Loucy (cell line): ENCODE measurements around the gene INSR.
"Not testable (repeated sequence)": the region's sequence is repeated elsewhere in the genome, so short reads cannot be mapped to it uniquely, and the experiment has no call there.

Experiments used
- H2AFZ ChIP-seq: fragments of 200-600 bp; sonication (generic); 2 replicates; pipeline ENCODE4 v1.6.0; 2016; ENCODE audit warnings: antibody characterized with exemption, mild to moderate bottlenecking, low read length, moderate library complexity
- H3F3A ChIP-seq: fragments of 200-600 bp; 2 replicates; pipeline ENCODE4 v1.6.0; 2016; ENCODE audit warnings: antibody characterized with exemption, low read depth, mild to moderate bottlenecking
- H3K27me3 ChIP-seq: fragments of 200-600 bp; sonication (generic); 2 replicates; pipeline ENCODE4 v1.6.1; 2014; ENCODE audit warnings: low read length, mild to moderate bottlenecking; ENCODE audit not compliant: insufficient read depth, poor library complexity, severe bottlenecking
- H3K36me3 ChIP-seq: fragments of 200-600 bp; sonication (generic); 2 replicates; pipeline ENCODE4 v1.6.1; 2016; ENCODE audit warnings: low read length; ENCODE audit not compliant: insufficient read depth
- H3K4me1 ChIP-seq: fragments of 200-600 bp; sonication (generic); 2 replicates; pipeline ENCODE4 v1.5.1; 2014; ENCODE audit warnings: low read length, mild to moderate bottlenecking; ENCODE audit not compliant: insufficient read depth, poor library complexity, severe bottlenecking
- H3K4me2 ChIP-seq: fragments of 200-600 bp; sonication (generic); 2 replicates; pipeline ENCODE4 v1.6.0; 2014; ENCODE audit warnings: antibody characterized with exemption, low read length, low read depth, mild to moderate bottlenecking; ENCODE audit not compliant: poor library complexity, severe bottlenecking
- H3K4me3 ChIP-seq: fragments of 200-600 bp; sonication (generic); 2 replicates; pipeline ENCODE4 v1.5.1; 2014; ENCODE audit warnings: low read length, mild to moderate bottlenecking, mixed read lengths; ENCODE audit not compliant: poor library complexity, severe bottlenecking
- H3K79me2 ChIP-seq: fragments of 200-600 bp; sonication (generic); 2 replicates; pipeline ENCODE4 v1.6.1; 2014; ENCODE audit warnings: low read length; ENCODE audit not compliant: insufficient read depth
- H3K9ac ChIP-seq: fragments of 200-600 bp; sonication (generic); 2 replicates; pipeline ENCODE4 v1.6.0; 2014; ENCODE audit warnings: mild to moderate bottlenecking, low read depth, low read length, moderate library complexity; ENCODE audit not compliant: poor library complexity, severe bottlenecking
- H3K9me2 ChIP-seq: fragments of 200-600 bp; sonication (generic); replicated peaks from 2 replicates; pipeline ENCODE4 v1.6.1; 2016; ENCODE audit warnings: low read depth, low read length, mixed read lengths
- H3K9me3 ChIP-seq: fragments of 200-600 bp; sonication (generic); 2 replicates; pipeline ENCODE4 v1.6.1; 2014; ENCODE audit warnings: mild to moderate bottlenecking, antibody characterized with exemption, low read length, low read depth; ENCODE audit not compliant: insufficient read depth
- H4K20me1 ChIP-seq: fragments of 200-600 bp; sonication (generic); 2 replicates; pipeline ENCODE4 v1.6.0; 2014; ENCODE audit warnings: antibody characterized with exemption, low read length, mild to moderate bottlenecking; ENCODE audit not compliant: insufficient read depth, poor library complexity, severe bottlenecking
- EZH2phosphoT487 ChIP-seq: fragments of 200-600 bp; IDR thresholded peaks from 2 replicates; pipeline ENCODE4 v1.6.1; 2018; ENCODE audit warnings: antibody characterized with exemption, mild to moderate bottlenecking, moderate library complexity, borderline replicate concordance
- TF ChIP-seq, protein P1 (sequence below): fragments of 200-600 bp; sonication (generic); conservative IDR thresholded peaks from 2 replicates; pipeline ENCODE4 v1.5.1; 2014; ENCODE audit warnings: mild to moderate bottlenecking, antibody characterized with exemption, low read length

INSR gene

DNA sequence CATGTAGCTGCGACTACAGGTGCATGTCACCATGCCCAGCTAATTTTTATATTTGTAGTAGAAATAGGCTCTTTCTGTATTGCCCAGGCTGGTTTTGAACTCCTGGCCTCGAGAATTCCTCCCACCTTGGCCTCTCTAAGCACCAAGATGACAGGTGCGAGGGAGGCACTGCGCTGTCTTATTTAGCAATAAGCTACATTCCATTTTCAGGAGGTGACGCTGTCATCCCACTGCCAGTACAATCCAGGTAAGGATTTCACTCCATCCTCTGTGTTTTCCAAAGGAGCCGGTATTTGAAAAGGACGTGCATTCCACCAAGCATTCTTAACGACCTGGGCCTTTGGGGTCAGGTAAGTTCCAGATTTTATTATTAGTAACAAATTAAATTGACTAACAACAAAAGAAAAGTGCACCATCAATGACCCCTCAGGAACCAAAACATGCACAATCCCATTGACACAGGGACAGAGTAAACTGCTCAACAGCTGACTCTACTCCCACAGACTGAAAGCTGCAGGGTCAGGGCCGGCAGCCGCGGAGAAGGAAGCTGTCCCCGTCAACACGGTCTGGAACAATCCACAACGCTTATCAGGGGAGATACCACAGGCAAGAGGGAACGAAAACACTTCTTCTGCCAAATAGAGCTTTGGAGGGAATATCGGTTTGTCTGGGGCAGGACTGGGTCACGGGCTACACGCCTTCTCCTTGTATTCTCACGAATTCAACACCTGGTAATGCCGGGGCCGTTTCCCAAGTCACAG is 82.8 kb downstream of the INSR start:
- Histone ChIP-seq H2AFZ (no peak overlapping the region), H4K20me1 (no peaks in the 10 kb centered on the region), H3K4me1 (no peaks in the 10 kb centered on the region), H3K79me2 (no peaks in the 10 kb centered on the region; the same call in 1 of the 2 replicates), H3K9me3 (no peaks in the 10 kb centered on the region), H3K4me3 (no peak overlapping the region), H3K27me3 (no peaks in the 10 kb centered on the region), H3K9ac (no peak overlapping the region), H3K36me3 (no peaks in the 10 kb centered on the region), H3F3A (no peaks in the 10 kb centered on the region), H3K9me2 (no peaks in the 10 kb centered on the region), H3K4me2 (no peak overlapping the region)
- TF ChIP-seq, protein P1, sequence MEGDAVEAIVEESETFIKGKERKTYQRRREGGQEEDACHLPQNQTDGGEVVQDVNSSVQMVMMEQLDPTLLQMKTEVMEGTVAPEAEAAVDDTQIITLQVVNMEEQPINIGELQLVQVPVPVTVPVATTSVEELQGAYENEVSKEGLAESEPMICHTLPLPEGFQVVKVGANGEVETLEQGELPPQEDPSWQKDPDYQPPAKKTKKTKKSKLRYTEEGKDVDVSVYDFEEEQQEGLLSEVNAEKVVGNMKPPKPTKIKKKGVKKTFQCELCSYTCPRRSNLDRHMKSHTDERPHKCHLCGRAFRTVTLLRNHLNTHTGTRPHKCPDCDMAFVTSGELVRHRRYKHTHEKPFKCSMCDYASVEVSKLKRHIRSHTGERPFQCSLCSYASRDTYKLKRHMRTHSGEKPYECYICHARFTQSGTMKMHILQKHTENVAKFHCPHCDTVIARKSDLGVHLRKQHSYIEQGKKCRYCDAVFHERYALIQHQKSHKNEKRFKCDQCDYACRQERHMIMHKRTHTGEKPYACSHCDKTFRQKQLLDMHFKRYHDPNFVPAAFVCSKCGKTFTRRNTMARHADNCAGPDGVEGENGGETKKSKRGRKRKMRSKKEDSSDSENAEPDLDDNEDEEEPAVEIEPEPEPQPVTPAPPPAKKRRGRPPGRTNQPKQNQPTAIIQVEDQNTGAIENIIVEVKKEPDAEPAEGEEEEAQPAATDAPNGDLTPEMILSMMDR = no peak

DNA sequence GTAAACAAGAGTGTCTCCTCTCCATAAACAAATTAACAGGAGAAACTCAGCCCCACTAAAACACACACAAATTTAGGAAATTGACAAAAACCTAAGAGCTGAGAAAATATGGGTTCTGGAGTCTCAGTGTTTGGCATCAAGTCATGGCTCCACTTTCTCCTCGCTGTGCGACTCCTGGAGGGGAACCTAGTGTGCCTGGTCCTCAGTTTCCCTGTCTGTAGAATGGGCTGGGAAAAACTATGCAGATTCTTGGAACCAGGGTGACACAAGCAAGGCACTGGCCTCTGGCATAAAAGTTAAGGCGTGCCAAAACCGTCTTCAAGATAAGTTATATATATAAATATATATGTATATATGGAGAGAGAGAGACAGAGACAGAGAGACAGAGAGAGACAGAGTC is 83.9 kb downstream of the INSR start:
- H3K4me2 ChIP-seq = no peak overlapping the region
- no peaks in the 10 kb centered on the region for H3K9me3 ChIP-seq
- H3F3A ChIP-seq = no peaks in the 10 kb centered on the region
- H3K27me3 ChIP-seq = no peaks in the 10 kb centered on the region
- no peak for TF ChIP-seq EZH2phosphoT487
- TF ChIP-seq, protein P1 = no peak
- no peaks in the 10 kb centered on the region; the same call in 1 of the 2 replicates for H3K79me2 ChIP-seq
- H3K4me1 ChIP-seq = no peaks in the 10 kb centered on the region
- H3K9me2 ChIP-seq = no peaks in the 10 kb centered on the region
- H3K4me3 ChIP-seq = no peak overlapping the region
- no peak overlapping the region for H3K9ac ChIP-seq
- no peaks in the 10 kb centered on the region for H4K20me1 ChIP-seq
- no peak overlapping the region for H2AFZ ChIP-seq
- H3K36me3 ChIP-seq = no peaks in the 10 kb centered on the region

DNA sequence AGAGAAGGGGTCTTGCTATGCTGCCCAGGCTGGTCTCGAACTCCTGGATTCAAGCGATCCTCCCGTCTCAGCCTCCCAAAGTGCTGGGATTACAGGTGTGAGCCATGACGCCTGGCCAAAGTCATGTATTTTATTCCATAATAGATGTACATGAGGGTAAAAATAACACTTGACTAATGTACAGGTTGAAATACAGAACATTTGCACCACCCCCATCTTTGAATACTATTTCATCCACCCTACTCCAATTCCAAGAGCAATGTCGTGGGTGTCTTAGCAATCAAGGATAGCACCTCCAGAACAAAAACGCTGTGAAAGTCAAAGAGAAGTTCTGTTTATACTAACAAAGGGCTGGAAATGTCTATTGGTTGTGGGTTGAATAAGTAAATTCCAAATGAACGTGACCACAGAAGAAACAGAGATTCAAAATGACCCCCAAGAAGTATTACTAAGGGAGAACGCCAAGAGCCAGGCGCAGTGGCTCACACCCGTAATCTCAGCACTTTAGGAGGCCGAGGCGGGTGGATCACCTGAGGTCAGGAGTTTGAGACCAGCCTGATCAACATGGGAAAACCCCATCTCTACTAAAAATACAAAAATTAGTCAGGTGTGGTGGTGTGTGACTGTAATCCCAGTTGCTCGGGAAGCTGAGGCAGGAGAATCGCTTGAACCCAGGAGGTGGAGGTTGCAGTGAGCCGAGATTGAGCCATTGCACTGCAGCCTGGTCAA is 84.5 kb downstream of the INSR start:
- H3F3A ChIP-seq, H3K27me3 ChIP-seq, H3K9me3 ChIP-seq, H3K9me2 ChIP-seq, H3K9ac ChIP-seq, H3K4me3 ChIP-seq, H4K20me1 ChIP-seq, H3K79me2 ChIP-seq, H3K4me2 ChIP-seq, H3K4me1 ChIP-seq, H3K36me3 ChIP-seq, H2AFZ ChIP-seq: not testable (repeated sequence)

DNA sequence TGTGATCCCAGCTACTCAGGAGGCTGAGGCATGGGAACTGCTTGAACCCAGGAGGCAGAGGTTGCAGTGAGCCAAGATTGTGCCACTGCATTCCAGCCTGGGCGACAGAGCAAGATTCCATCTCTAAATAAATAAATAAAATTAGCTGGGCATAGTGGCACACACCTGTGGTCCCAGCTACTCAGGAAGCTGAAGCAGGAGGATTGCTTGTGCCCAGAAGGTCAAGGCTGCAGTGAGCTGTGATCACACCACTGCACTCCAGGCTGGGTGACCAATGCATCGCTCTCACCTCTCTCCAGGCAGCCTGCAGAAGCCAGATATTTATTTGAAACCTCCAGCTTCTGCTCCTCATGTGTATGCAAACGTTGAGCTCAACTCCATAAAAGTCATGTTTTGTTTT is 85.2 kb downstream of the INSR start:
- not testable (repeated sequence) for H3K9me3 ChIP-seq, H3K4me2 ChIP-seq, H3K79me2 ChIP-seq, H3K4me1 ChIP-seq, H3K36me3 ChIP-seq, H3K9ac ChIP-seq, H3K9me2 ChIP-seq, H3K4me3 ChIP-seq, H3F3A ChIP-seq, H3K27me3 ChIP-seq, H4K20me1 ChIP-seq, H2AFZ ChIP-seq
